Activated CD4-positive, alpha-beta T cell treated with anti-CD3 and anti-CD28 coated beads, Interleukin-2, amount 10 ng/mL, durations not matched to agents 24 days and 14 days (primary cell): ENCODE data around the gene RBM15B. TPM values are rescaled to one million over a fixed set of nuclear protein-coding genes. Genes with fewer than 3 reads are reported as not detected.
A peak's percentile ranks its signal among the peaks of the same experiment; 100 is the strongest.

Source experiments
- DNase-seq: peaks from one replicate; pipeline ENCODE4 v3.0.0; 2022
- H3K27ac Mint-ChIP-seq: one replicate; pipeline ENCODE4 v1.8.0; 2022; ENCODE audit warnings: mild to moderate bottlenecking, mixed read lengths
- H3K27me3 Mint-ChIP-seq: one replicate; pipeline ENCODE4 v1.8.0; 2022; ENCODE audit warnings: mixed read lengths
- H3K36me3 Mint-ChIP-seq: one replicate; pipeline ENCODE4 v1.8.0; 2022; ENCODE audit warnings: low read depth, mild to moderate bottlenecking, mixed read lengths
- H3K4me1 Mint-ChIP-seq: one replicate; pipeline ENCODE4 v1.8.0; 2021; ENCODE audit warnings: mixed read lengths
- H3K4me3 Mint-ChIP-seq: one replicate; pipeline ENCODE4 v1.8.0; 2022; ENCODE audit warnings: mild to moderate bottlenecking, moderate library complexity, mixed read lengths
- H3K9me3 Mint-ChIP-seq: one replicate; pipeline ENCODE4 v1.8.0; 2021; ENCODE audit warnings: mixed read lengths
- intact Hi-C: fragments of 100-400 bp; cut with micrococcal nuclease; formaldehyde crosslinking; loops from one replicate; pipeline ENCODE4 v1.15.1; 2023
- total RNA-seq: library from RNA; stranded (reverse); gene quantifications from 2 replicates; pipeline ENCODE4 v1.2.3, GENCODE V29; 2022

Gene RBM15B
- total RNA-seq, 1 donor from 2014 or later = 38.3 TPM

- H3K9me3 Mint-ChIP-seq = no peaks in the 10 kb centered on the region
- no peaks in the 10 kb centered on the region for H3K27me3 Mint-ChIP-seq
- H3K4me3 Mint-ChIP-seq = no peak overlapping the region
- no peak for DNase-seq
- H3K4me1 Mint-ChIP-seq = peaks cover 15% of the 10 kb centered on the region
- H3K36me3 Mint-ChIP-seq = peaks cover 51% of the 10 kb centered on the region
- peak overlapping the region; percentile 10 for H3K27ac Mint-ChIP-seq
- intact Hi-C loops = no loop called here
Measured at GRCh38 chr3:51408813-51409212, 17.7 kb downstream of the RBM15B start.

- intact Hi-C loops = no loop called here
- DNase-seq = no peak
- Mint-ChIP-seq H3K9me3 (no peaks in the 10 kb centered on the region), H3K27me3 (no peaks in the 10 kb centered on the region), H3K27ac (peak overlapping the region; percentile 46), H3K36me3 (peaks cover 48% of the 10 kb centered on the region), H3K4me3 (no peak overlapping the region), H3K4me1 (peaks cover 2% of the 10 kb centered on the region)
Measured at GRCh38 chr3:51422211-51422610, 31.1 kb downstream of the RBM15B start.

DNA sequence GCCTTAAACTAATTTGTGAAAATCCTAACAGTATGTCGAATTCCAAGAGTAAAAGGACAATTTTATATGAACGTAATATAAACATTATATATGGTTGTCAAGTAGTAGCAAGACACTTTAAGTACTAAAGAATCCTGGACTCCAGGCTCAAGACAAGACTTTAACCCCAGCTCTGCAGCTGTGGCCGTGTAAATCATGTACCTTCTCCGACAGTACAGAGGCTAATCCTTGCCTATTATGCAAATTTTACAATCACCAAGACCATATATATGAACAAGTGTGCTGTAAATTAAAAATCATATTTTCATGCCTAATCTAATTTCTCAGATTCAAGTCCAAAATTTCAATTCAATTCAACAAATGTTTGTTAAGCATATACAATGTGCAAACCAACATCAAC, 35.8 kb downstream of the RBM15B start:
- no peak for DNase-seq
- intact Hi-C loops = no loop called here
- Mint-ChIP-seq H3K27me3 (no peaks in the 10 kb centered on the region), H3K4me1 (peaks cover 2% of the 10 kb centered on the region), H3K4me3 (no peak overlapping the region), H3K27ac (no peak overlapping the region), H3K9me3 (no peaks in the 10 kb centered on the region), H3K36me3 (peaks cover 39% of the 10 kb centered on the region)

- Mint-ChIP-seq H3K4me3 (no peak overlapping the region), H3K9me3 (no peaks in the 10 kb centered on the region), H3K36me3 (peaks cover 39% of the 10 kb centered on the region), H3K27me3 (no peaks in the 10 kb centered on the region), H3K4me1 (no peaks in the 10 kb centered on the region), H3K27ac (no peak overlapping the region)
- no peak for DNase-seq
- intact Hi-C loops = no loop called here
Measured at GRCh38 chr3:51429138-51429537, 38.1 kb downstream of the RBM15B start.

- intact Hi-C loops = no loop called here
- no peaks in the 10 kb centered on the region for H3K9me3 Mint-ChIP-seq
- peaks cover 5% of the 10 kb centered on the region for H3K4me1 Mint-ChIP-seq
- DNase-seq = no peak
- H3K36me3 Mint-ChIP-seq = peaks cover 33% of the 10 kb centered on the region
- H3K27me3 Mint-ChIP-seq = no peaks in the 10 kb centered on the region
- H3K4me3 Mint-ChIP-seq = no peak overlapping the region
- H3K27ac Mint-ChIP-seq = no peak overlapping the region
Measured at GRCh38 chr3:51434110-51434509, 43.0 kb downstream of the RBM15B start.

DNA sequence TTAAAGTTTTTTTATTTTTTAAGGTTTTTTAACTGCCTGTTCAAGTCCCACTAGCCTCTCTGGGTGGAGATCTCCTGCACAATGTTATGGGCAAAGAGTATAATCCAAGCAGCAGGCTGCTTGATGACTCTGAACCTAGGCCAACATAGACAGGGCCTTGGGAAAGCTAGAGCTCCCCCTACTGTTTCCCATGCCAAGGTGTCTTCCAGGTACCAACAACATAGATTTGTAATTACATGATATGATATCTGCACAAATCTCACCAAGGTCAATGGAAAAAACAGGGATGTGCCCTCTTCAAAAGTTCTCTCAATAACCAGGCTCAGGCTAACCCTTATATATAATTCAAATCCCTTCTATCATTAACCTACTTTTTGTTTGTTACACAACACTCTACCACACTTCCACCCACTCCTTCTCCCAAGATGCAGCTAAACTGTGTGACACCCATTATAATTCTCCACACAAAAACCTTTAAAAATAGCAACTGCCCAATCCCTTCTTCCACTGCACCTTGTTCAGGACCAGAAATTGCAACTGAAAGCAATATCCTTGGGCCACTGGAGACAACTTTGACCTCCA, 43.8 kb downstream of the RBM15B start:
- intact Hi-C loops = no loop called here
- Mint-ChIP-seq H3K9me3 (no peaks in the 10 kb centered on the region), H3K27me3 (no peaks in the 10 kb centered on the region), H3K4me3 (no peak overlapping the region), H3K4me1 (peaks cover 5% of the 10 kb centered on the region), H3K36me3 (peaks cover 29% of the 10 kb centered on the region), H3K27ac (no peak overlapping the region)
- peak; percentile 86 for DNase-seq

DNA sequence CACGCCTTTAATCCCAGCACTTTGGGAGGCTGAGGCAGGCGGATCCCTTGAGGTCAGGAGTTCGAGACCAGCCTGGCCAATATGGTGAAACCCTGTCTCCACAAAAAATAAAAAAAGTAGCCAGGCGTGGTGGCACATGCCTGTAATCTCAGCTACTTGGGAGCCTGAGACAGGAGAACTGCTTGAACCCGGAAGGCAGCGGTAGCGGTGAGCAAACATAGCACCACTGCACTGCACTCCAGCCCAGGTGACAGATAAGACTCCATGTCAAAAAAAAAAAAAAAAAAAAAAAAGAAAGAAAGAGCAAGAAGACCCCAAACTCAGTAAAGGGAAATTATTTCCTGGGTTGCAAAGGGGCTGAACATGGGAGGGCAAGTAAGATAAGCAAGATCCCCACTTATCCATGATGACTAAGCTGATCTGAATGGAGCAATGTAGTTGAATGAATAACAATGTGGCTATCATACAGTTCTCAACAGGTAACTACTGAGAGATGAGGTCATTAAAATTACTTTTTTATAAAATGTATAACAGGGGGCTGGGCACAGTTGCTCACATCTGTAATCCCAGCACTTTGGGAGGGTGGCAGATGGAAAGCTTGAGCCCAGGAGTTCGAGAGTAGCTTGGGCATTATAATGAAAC, 46.0 kb downstream of the RBM15B start:
- no peak for DNase-seq
- Mint-ChIP-seq H3K4me3 (no peak overlapping the region), H3K4me1 (peaks cover 9% of the 10 kb centered on the region), H3K27me3 (no peaks in the 10 kb centered on the region), H3K9me3 (no peaks in the 10 kb centered on the region), H3K27ac (no peak overlapping the region), H3K36me3 (peaks cover 36% of the 10 kb centered on the region)
- intact Hi-C loops = no loop called here

- peak overlapping the region; percentile 72 for H3K27ac Mint-ChIP-seq
- intact Hi-C loops = no loop called here
- H3K36me3 Mint-ChIP-seq = peaks cover 29% of the 10 kb centered on the region
- peak; percentile 60 for DNase-seq
- H3K9me3 Mint-ChIP-seq = no peaks in the 10 kb centered on the region
- no peaks in the 10 kb centered on the region for H3K27me3 Mint-ChIP-seq
- H3K4me3 Mint-ChIP-seq = peak overlapping the region; percentile 13
- H3K4me1 Mint-ChIP-seq = peaks cover 10% of the 10 kb centered on the region
Measured at GRCh38 chr3:51441282-51442030, 50.4 kb downstream of the RBM15B start.

DNA sequence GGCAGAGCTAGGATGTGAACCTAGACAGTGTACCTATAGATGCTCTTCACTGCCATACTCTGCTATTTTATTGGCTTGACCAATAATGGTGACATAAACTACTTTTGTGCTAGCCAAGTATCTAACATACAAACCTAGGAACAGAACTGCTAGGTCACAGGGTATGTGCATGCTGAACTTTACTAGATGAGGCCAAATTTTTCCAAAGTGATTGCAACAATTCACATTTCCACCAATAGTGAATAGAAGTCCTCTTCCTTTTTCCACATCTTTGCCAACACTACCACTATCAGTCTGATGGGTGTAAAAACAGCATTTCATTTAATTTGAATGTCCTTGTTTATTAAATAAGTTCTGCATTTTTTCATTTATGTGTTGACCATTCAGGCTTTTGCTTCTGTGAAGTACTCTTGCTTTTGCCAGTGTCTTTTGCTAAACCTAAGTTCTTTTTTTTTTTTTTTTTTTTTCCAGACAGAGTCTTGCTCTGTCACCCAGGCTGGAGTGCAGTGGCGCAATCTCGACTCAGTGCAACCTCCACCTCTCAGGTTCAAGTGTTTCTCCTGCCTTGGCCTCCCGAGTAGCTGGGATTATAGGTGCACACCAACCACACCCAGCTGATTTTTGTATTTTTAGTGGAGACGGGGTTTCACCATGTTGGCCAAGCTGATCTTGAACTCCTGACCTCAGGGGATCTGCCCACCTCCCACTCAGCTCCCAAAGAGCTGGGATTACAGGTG, 54.6 kb downstream of the RBM15B start:
- no peaks in the 10 kb centered on the region for H3K27me3 Mint-ChIP-seq
- no peak overlapping the region for H3K27ac Mint-ChIP-seq

More for the DNA sequence above, 54.6 kb downstream of the RBM15B start:
- Mint-ChIP-seq H3K4me1 (peaks cover 24% of the 10 kb centered on the region), H3K9me3 (no peaks in the 10 kb centered on the region), H3K4me3 (no peak overlapping the region), H3K36me3 (peaks cover 41% of the 10 kb centered on the region)
- intact Hi-C loops = no loop called here
- DNase-seq = no peak

Other genes with a start within 250 kb of the RBM15B start
- 218 and 229 TPM in 2 replicates for gene MANF, start 6.0 kb upstream of the RBM15B start, total RNA-seq
- gene DCAF1, start 108.7 kb downstream of the RBM15B start, total RNA-seq = 48.4 and 49.3 TPM in 2 replicates
- 43.0 and 44.0 TPM in 2 replicates for gene RAD54L2, start 147.4 kb downstream of the RBM15B start, total RNA-seq